ENCODE data around the gene RERGL. TPM values are rescaled to one million over a fixed set of nuclear protein-coding genes. Genes with fewer than 3 reads are reported as not detected.
"Not testable (repeated sequence)": the region's sequence is repeated elsewhere in the genome, so short reads cannot be mapped to it uniquely, and the experiment has no call there.

Gene RERGL
- total RNA-seq, 2 donors from 2014 or later = not detected

GRCh38 chr12:18057051-18057450, 32.9 kb downstream of the RERGL start:
- Mint-ChIP-seq H3K27ac (no peak overlapping the region), H3K9me3 (peaks cover 32 to 35% of the 10 kb centered on the region in 2 donors), H3K36me3 (peaks cover 5 to 16% of the 10 kb centered on the region in 2 donors)
- no peak for ATAC-seq
- no peak for DNase-seq (ENCODE audit: low spot score in 2 of 2)

GRCh38 chr12:18054925-18055619, 34.9 kb downstream of the RERGL start:
- Mint-ChIP-seq H3K36me3 (peaks cover 5 to 8% of the 10 kb centered on the region in 2 donors), H3K9me3 (peaks cover 28 to 31% of the 10 kb centered on the region in 2 donors), H3K27ac (no peak overlapping the region)
- DNase-seq (ENCODE audit: low spot score in 2 of 2) (no peak), ATAC-seq (no peak)

GRCh38 chr12:18045446-18045992, 44.5 kb downstream of the RERGL start:
- no peak overlapping the region for H3K27ac Mint-ChIP-seq
- H3K36me3 Mint-ChIP-seq = no peaks in the 10 kb centered on the region
- ATAC-seq = no peak
- DNase-seq (ENCODE audit: low spot score in 2 of 2) = no peak
- H3K9me3 Mint-ChIP-seq = peaks cover 6 to 23% of the 10 kb centered on the region in 2 donors

GRCh38 chr12:18040060-18040742, 49.8 kb downstream of the RERGL start:
- H3K36me3 Mint-ChIP-seq; H3K27ac Mint-ChIP-seq; ATAC-seq; DNase-seq (ENCODE audit: low spot score in 2 of 2): not testable (repeated sequence)
- peaks cover 33 to 34% of the 10 kb centered on the region in 2 donors for H3K9me3 Mint-ChIP-seq

Other genes with a start within 250 kb of the RERGL start
- gene PIK3C2G, start 171.3 kb upstream of the RERGL start, total RNA-seq = not detected